GM12873 (cell line): Measurements from ENCODE around the gene CTBS.

Experiments used
- TF ChIP-seq, protein P1 (sequence below): IDR thresholded peaks from 2 replicates; pipeline ENCODE4 v1.5.1; 2012; ENCODE audit warnings: low read depth, mild to moderate bottlenecking, moderate library complexity, low read length, control low read depth; ENCODE audit not compliant: insufficient read depth; ENCODE audit errors: missing control alignments

The CTBS gene

GRCh38 chr1:84613026-84613425 lies 38.8 kb upstream of the CTBS start:
- TF ChIP-seq, protein P1, sequence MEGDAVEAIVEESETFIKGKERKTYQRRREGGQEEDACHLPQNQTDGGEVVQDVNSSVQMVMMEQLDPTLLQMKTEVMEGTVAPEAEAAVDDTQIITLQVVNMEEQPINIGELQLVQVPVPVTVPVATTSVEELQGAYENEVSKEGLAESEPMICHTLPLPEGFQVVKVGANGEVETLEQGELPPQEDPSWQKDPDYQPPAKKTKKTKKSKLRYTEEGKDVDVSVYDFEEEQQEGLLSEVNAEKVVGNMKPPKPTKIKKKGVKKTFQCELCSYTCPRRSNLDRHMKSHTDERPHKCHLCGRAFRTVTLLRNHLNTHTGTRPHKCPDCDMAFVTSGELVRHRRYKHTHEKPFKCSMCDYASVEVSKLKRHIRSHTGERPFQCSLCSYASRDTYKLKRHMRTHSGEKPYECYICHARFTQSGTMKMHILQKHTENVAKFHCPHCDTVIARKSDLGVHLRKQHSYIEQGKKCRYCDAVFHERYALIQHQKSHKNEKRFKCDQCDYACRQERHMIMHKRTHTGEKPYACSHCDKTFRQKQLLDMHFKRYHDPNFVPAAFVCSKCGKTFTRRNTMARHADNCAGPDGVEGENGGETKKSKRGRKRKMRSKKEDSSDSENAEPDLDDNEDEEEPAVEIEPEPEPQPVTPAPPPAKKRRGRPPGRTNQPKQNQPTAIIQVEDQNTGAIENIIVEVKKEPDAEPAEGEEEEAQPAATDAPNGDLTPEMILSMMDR, result no peak

- TF ChIP-seq, protein P1, result no peak
Measured at GRCh38 chr1:84611796-84612195, 37.6 kb upstream of the CTBS start.

DNA sequence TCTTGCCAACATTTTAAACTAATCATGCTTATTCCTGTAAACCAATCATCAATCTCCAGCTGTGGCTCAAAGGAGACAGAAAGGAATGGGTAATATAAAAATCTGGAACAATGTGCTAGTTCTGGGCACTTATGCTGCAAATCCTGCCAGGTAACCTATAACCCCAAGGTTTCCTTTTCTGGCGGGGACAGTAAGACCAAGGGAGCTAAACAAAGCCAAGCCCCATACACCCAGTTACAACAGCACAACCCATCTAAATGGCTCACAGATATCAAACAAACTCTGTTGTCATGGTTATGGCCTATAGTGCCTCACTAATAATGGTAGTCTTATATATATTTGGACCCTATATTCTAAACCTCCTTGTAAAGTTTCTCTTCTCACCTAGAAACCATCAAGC lies 36.9 kb upstream of the CTBS start:
- TF ChIP-seq, protein P1, result no peak

GRCh38 chr1:84606977-84607376 lies 32.7 kb upstream of the CTBS start:
- TF ChIP-seq, protein P1, result no peak

GRCh38 chr1:84605157-84605556 lies 30.9 kb upstream of the CTBS start:
- TF ChIP-seq, protein P1, result no peak

DNA sequence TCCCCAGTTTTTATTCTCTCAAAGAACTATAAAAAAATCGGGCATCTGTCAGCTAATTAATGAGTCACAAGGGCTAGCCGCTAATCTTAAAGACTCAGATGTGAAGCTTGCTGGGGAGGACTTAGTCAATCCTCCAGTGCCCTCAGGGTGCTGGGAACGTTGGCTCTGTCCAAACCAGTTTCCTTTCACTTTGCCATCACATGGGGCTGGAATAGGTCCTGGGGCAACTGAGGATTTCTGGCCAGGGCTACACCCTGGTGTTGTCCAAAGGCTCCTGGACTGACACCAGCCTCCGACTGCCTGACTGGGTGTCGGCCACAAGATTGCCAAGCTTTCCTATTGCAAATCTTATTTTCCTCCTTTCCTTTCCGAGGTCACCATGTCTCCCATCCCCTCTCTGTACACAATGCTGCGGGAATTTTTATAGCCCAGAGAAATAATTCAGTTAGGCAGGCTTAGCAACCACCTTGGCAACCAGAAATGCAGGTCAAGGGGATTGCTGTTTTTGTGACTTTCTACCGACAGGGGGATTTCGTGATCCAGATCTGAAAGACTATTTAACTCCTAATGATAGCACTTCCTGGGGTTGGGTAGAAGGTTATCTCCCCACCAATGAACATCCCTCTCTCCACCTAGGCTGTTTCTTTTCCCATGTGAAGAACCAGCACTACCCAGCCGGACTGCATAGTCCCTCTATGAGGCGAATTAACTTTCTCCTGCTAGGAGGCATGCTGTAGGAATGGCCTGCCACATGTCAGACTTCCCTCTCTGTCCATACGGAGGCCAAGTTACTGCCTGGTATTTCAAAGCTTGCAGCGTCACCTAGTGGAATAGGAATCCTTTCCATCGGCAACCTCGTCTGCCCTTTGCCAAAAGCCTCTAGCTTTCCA lies 29.9 kb upstream of the CTBS start:
- TF ChIP-seq, protein P1, result peak; percentile 14

- TF ChIP-seq, protein P1, result no peak
Measured at GRCh38 chr1:84603223-84603622, 29.0 kb upstream of the CTBS start.
